ENCODE measurements around the gene AGO3. TPM values are rescaled to one million over a fixed set of nuclear protein-coding genes. Genes with fewer than 3 reads are reported as not detected.

The AGO3 gene
- total and polyA plus RNA-seq, 2 experiments from 2014 or later: 19.2 to 27.3 TPM

GRCh38 chr1:35959304-35959703 is 28.4 kb downstream of the AGO3 start:
- DNase-seq (ENCODE audit: low spot score) (no peak), ATAC-seq (no peak)
- no peak for TF ChIP-seq JUNB (IDR thresholded peaks at IDR 0.05; ENCODE audit: unreplicated experiment)
- no peak for TF ChIP-seq CREB1 (CRISPR knock-in tag; IDR thresholded peaks at IDR 0.05; ENCODE audit: low read depth)
- no peak for TF ChIP-seq POLR2AphosphoS5 (IDR thresholded peaks at IDR 0.05; ENCODE audit: low read depth)
- TF ChIP-seq, protein P1, sequence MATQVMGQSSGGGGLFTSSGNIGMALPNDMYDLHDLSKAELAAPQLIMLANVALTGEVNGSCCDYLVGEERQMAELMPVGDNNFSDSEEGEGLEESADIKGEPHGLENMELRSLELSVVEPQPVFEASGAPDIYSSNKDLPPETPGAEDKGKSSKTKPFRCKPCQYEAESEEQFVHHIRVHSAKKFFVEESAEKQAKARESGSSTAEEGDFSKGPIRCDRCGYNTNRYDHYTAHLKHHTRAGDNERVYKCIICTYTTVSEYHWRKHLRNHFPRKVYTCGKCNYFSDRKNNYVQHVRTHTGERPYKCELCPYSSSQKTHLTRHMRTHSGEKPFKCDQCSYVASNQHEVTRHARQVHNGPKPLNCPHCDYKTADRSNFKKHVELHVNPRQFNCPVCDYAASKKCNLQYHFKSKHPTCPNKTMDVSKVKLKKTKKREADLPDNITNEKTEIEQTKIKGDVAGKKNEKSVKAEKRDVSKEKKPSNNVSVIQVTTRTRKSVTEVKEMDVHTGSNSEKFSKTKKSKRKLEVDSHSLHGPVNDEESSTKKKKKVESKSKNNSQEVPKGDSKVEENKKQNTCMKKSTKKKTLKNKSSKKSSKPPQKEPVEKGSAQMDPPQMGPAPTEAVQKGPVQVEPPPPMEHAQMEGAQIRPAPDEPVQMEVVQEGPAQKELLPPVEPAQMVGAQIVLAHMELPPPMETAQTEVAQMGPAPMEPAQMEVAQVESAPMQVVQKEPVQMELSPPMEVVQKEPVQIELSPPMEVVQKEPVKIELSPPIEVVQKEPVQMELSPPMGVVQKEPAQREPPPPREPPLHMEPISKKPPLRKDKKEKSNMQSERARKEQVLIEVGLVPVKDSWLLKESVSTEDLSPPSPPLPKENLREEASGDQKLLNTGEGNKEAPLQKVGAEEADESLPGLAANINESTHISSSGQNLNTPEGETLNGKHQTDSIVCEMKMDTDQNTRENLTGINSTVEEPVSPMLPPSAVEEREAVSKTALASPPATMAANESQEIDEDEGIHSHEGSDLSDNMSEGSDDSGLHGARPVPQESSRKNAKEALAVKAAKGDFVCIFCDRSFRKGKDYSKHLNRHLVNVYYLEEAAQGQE (IDR thresholded peaks at IDR 0.05; ENCODE audit: unreplicated experiment): no peak
- TF ChIP-seq, protein P2, sequence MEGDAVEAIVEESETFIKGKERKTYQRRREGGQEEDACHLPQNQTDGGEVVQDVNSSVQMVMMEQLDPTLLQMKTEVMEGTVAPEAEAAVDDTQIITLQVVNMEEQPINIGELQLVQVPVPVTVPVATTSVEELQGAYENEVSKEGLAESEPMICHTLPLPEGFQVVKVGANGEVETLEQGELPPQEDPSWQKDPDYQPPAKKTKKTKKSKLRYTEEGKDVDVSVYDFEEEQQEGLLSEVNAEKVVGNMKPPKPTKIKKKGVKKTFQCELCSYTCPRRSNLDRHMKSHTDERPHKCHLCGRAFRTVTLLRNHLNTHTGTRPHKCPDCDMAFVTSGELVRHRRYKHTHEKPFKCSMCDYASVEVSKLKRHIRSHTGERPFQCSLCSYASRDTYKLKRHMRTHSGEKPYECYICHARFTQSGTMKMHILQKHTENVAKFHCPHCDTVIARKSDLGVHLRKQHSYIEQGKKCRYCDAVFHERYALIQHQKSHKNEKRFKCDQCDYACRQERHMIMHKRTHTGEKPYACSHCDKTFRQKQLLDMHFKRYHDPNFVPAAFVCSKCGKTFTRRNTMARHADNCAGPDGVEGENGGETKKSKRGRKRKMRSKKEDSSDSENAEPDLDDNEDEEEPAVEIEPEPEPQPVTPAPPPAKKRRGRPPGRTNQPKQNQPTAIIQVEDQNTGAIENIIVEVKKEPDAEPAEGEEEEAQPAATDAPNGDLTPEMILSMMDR (conservative IDR thresholded peaks at IDR 0.05; ENCODE audit: low read depth in 2 of 2): no peak
- TF ChIP-seq, protein P3, sequence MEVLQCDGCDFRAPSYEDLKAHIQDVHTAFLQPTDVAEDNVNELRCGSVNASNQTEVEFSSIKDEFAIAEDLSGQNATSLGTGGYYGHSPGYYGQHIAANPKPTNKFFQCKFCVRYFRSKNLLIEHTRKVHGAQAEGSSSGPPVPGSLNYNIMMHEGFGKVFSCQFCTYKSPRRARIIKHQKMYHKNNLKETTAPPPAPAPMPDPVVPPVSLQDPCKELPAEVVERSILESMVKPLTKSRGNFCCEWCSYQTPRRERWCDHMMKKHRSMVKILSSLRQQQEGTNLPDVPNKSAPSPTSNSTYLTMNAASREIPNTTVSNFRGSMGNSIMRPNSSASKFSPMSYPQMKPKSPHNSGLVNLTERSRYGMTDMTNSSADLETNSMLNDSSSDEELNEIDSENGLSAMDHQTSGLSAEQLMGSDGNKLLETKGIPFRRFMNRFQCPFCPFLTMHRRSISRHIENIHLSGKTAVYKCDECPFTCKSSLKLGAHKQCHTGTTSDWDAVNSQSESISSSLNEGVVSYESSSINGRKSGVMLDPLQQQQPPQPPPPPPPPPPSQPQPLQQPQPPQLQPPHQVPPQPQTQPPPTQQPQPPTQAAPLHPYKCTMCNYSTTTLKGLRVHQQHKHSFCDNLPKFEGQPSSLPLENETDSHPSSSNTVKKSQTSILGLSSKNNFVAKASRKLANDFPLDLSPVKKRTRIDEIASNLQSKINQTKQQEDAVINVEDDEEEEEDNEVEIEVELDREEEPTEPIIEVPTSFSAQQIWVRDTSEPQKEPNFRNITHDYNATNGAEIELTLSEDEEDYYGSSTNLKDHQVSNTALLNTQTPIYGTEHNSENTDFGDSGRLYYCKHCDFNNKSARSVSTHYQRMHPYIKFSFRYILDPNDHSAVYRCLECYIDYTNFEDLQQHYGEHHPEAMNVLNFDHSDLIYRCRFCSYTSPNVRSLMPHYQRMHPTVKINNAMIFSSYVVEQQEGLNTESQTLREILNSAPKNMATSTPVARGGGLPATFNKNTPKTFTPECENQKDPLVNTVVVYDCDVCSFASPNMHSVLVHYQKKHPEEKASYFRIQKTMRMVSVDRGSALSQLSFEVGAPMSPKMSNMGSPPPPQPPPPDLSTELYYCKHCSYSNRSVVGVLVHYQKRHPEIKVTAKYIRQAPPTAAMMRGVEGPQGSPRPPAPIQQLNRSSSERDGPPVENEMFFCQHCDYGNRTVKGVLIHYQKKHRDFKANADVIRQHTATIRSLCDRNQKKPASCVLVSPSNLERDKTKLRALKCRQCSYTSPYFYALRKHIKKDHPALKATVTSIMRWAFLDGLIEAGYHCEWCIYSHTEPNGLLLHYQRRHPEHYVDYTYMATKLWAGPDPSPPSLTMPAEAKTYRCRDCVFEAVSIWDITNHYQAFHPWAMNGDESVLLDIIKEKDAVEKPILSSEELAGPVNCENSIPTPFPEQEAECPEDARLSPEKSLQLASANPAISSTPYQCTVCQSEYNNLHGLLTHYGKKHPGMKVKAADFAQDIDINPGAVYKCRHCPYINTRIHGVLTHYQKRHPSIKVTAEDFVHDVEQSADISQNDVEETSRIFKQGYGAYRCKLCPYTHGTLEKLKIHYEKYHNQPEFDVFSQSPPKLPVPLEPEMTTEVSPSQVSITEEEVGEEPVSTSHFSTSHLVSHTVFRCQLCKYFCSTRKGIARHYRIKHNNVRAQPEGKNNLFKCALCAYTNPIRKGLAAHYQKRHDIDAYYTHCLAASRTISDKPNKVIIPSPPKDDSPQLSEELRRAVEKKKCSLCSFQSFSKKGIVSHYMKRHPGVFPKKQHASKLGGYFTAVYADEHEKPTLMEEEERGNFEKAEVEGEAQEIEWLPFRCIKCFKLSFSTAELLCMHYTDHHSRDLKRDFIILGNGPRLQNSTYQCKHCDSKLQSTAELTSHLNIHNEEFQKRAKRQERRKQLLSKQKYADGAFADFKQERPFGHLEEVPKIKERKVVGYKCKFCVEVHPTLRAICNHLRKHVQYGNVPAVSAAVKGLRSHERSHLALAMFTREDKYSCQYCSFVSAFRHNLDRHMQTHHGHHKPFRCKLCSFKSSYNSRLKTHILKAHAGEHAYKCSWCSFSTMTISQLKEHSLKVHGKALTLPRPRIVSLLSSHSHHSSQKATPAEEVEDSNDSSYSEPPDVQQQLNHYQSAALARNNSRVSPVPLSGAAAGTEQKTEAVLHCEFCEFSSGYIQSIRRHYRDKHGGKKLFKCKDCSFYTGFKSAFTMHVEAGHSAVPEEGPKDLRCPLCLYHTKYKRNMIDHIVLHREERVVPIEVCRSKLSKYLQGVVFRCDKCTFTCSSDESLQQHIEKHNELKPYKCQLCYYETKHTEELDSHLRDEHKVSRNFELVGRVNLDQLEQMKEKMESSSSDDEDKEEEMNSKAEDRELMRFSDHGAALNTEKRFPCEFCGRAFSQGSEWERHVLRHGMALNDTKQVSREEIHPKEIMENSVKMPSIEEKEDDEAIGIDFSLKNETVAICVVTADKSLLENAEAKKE (CRISPR knock-in tag; IDR thresholded peaks at IDR 0.05): no peak
- no peak for TF ChIP-seq EZH2phosphoT487 (IDR thresholded peaks at IDR 0.05; ENCODE audit: unreplicated experiment)
- TF ChIP-seq, protein P4, sequence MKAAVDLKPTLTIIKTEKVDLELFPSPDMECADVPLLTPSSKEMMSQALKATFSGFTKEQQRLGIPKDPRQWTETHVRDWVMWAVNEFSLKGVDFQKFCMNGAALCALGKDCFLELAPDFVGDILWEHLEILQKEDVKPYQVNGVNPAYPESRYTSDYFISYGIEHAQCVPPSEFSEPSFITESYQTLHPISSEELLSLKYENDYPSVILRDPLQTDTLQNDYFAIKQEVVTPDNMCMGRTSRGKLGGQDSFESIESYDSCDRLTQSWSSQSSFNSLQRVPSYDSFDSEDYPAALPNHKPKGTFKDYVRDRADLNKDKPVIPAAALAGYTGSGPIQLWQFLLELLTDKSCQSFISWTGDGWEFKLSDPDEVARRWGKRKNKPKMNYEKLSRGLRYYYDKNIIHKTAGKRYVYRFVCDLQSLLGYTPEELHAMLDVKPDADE (IDR thresholded peaks at IDR 0.05): no peak
- no peak for TF ChIP-seq ZNF114 (CRISPR knock-in tag; IDR thresholded peaks at IDR 0.05)
- TF ChIP-seq NANOG (IDR thresholded peaks at IDR 0.05; ENCODE audit: borderline replicate concordance): no peak
- TF ChIP-seq EZH2 (IDR thresholded peaks at IDR 0.05; ENCODE audit: low read depth, unreplicated experiment): no peak
- no peak for TF ChIP-seq ZNF331 (CRISPR knock-in tag; IDR thresholded peaks at IDR 0.05; ENCODE audit: low read depth)
- no peaks in the 10 kb centered on the region for H3K36me3 ChIP-seq (ENCODE audit: insufficient read depth)
- H3K36me3 Mint-ChIP-seq (ENCODE audit: low read depth): peaks cover 4% of the 10 kb centered on the region; the same call in 1 of the 3 replicates
- H3K27ac ChIP-seq (ENCODE audit: low read depth): no peak overlapping the region
- peaks cover 7% of the 10 kb centered on the region for H4K20me1 ChIP-seq (replicated peaks; ENCODE audit: insufficient read depth)
- H3K27me3 Mint-ChIP-seq (ENCODE audit: insufficient read depth, low read depth, poor library complexity): no peaks in the 10 kb centered on the region
- no peak overlapping the region for H3K27ac Mint-ChIP-seq
- H3K4me3 ChIP-seq: no peak overlapping the region
- no peaks in the 10 kb centered on the region for H3K9me3 Mint-ChIP-seq
- H3K4me1 ChIP-seq (ENCODE audit: insufficient read depth): no peaks in the 10 kb centered on the region
- no peak overlapping the region for H3K4me2 ChIP-seq
- no peaks in the 10 kb centered on the region for H3K4me1 Mint-ChIP-seq
- no peaks in the 10 kb centered on the region for H3K27me3 ChIP-seq (ENCODE audit: insufficient read depth)
- H3K4me3 Mint-ChIP-seq: no peak overlapping the region
- no peaks in the 10 kb centered on the region for H3F3A ChIP-seq (replicated peaks; ENCODE audit: low read depth)
- no peaks in the 10 kb centered on the region for H3K9me2 ChIP-seq (ENCODE audit: insufficient read depth)
- peaks cover 21% of the 10 kb centered on the region; the same call in 1 of the 2 replicates for H3K79me2 ChIP-seq (replicated peaks; ENCODE audit: insufficient read depth)
- no peak overlapping the region for H2AFZ ChIP-seq
